ENCODE data around the gene PHACTR4. TPM values are rescaled to one million over a fixed set of nuclear protein-coding genes. Genes with fewer than 3 reads are reported as not detected.

The PHACTR4 gene
- total RNA-seq, 1 experiment from 2014 or later, result 52.9 TPM

- TF ChIP-seq, protein P1, sequence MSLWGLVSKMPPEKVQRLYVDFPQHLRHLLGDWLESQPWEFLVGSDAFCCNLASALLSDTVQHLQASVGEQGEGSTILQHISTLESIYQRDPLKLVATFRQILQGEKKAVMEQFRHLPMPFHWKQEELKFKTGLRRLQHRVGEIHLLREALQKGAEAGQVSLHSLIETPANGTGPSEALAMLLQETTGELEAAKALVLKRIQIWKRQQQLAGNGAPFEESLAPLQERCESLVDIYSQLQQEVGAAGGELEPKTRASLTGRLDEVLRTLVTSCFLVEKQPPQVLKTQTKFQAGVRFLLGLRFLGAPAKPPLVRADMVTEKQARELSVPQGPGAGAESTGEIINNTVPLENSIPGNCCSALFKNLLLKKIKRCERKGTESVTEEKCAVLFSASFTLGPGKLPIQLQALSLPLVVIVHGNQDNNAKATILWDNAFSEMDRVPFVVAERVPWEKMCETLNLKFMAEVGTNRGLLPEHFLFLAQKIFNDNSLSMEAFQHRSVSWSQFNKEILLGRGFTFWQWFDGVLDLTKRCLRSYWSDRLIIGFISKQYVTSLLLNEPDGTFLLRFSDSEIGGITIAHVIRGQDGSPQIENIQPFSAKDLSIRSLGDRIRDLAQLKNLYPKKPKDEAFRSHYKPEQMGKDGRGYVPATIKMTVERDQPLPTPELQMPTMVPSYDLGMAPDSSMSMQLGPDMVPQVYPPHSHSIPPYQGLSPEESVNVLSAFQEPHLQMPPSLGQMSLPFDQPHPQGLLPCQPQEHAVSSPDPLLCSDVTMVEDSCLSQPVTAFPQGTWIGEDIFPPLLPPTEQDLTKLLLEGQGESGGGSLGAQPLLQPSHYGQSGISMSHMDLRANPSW (CRISPR knock-in tag; conservative IDR thresholded peaks at IDR 0.05; ENCODE audit: low read depth), result no peak
- no peak for TF ChIP-seq E2F5 (CRISPR knock-in tag; IDR thresholded peaks at IDR 0.05)
Measured at GRCh38 chr1:28534671-28535070, 165.1 kb downstream of the PHACTR4 start (continued).

DNA sequence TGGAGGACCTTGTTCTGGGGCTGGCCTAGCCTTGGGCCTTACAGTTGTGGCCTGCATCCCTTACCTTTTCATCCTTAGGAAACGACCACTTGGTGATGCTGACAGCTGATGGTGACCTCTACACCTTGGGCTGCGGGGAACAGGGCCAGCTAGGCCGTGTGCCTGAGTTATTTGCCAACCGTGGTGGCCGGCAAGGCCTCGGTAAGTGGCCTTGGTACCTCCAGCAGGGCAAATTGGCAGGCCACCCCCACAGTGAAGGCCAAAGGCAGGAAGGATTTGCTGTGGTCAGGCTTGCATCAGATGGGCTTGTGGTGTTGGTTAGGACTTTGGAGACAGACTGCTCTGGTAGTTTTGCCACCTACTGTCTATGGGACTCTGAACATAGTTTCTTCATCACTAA, 165.6 kb downstream of the PHACTR4 start:
- ChIA-PET POLR2A (no interaction called here), CTCF (no interaction called here)
- Mint-ChIP-seq H3K4me3 (no peak overlapping the region), H3K27me3 (ENCODE audit: low read depth) (no peaks in the 10 kb centered on the region), H3K4me1 (no peaks in the 10 kb centered on the region), H3K27ac (no peak overlapping the region), H3K36me3 (peaks cover 55% of the 10 kb centered on the region), H3K9me3 (no peaks in the 10 kb centered on the region)
- TF ChIP-seq, protein P2, sequence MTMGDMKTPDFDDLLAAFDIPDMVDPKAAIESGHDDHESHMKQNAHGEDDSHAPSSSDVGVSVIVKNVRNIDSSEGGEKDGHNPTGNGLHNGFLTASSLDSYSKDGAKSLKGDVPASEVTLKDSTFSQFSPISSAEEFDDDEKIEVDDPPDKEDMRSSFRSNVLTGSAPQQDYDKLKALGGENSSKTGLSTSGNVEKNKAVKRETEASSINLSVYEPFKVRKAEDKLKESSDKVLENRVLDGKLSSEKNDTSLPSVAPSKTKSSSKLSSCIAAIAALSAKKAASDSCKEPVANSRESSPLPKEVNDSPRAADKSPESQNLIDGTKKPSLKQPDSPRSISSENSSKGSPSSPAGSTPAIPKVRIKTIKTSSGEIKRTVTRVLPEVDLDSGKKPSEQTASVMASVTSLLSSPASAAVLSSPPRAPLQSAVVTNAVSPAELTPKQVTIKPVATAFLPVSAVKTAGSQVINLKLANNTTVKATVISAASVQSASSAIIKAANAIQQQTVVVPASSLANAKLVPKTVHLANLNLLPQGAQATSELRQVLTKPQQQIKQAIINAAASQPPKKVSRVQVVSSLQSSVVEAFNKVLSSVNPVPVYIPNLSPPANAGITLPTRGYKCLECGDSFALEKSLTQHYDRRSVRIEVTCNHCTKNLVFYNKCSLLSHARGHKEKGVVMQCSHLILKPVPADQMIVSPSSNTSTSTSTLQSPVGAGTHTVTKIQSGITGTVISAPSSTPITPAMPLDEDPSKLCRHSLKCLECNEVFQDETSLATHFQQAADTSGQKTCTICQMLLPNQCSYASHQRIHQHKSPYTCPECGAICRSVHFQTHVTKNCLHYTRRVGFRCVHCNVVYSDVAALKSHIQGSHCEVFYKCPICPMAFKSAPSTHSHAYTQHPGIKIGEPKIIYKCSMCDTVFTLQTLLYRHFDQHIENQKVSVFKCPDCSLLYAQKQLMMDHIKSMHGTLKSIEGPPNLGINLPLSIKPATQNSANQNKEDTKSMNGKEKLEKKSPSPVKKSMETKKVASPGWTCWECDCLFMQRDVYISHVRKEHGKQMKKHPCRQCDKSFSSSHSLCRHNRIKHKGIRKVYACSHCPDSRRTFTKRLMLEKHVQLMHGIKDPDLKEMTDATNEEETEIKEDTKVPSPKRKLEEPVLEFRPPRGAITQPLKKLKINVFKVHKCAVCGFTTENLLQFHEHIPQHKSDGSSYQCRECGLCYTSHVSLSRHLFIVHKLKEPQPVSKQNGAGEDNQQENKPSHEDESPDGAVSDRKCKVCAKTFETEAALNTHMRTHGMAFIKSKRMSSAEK (CRISPR knock-in tag; IDR thresholded peaks at IDR 0.05; ENCODE audit: borderline replicate concordance), result no peak
- no peak for TF ChIP-seq FOXP1 (CRISPR knock-in tag; IDR thresholded peaks at IDR 0.05; ENCODE audit: borderline replicate concordance)
- no peak for TF ChIP-seq SMAD4 (CRISPR knock-in tag; IDR thresholded peaks at IDR 0.05)
- TF ChIP-seq, protein P1 (CRISPR knock-in tag; conservative IDR thresholded peaks at IDR 0.05; ENCODE audit: low read depth), result no peak
- TF ChIP-seq, protein P3, sequence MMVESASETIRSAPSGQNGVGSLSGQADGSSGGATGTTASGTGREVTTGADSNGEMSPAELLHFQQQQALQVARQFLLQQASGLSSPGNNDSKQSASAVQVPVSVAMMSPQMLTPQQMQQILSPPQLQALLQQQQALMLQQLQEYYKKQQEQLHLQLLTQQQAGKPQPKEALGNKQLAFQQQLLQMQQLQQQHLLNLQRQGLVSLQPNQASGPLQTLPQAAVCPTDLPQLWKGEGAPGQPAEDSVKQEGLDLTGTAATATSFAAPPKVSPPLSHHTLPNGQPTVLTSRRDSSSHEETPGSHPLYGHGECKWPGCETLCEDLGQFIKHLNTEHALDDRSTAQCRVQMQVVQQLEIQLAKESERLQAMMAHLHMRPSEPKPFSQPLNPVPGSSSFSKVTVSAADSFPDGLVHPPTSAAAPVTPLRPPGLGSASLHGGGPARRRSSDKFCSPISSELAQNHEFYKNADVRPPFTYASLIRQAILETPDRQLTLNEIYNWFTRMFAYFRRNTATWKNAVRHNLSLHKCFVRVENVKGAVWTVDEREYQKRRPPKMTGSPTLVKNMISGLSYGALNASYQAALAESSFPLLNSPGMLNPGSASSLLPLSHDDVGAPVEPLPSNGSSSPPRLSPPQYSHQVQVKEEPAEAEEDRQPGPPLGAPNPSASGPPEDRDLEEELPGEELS (CRISPR knock-in tag; IDR thresholded peaks at IDR 0.05), result no peak
- TF ChIP-seq FOXJ3 (CRISPR knock-in tag; IDR thresholded peaks at IDR 0.05; ENCODE audit: borderline replicate concordance), result no peak
- ATAC-seq (no peak), DNase-seq (ENCODE audit: low spot score) (no peak)

DNA sequence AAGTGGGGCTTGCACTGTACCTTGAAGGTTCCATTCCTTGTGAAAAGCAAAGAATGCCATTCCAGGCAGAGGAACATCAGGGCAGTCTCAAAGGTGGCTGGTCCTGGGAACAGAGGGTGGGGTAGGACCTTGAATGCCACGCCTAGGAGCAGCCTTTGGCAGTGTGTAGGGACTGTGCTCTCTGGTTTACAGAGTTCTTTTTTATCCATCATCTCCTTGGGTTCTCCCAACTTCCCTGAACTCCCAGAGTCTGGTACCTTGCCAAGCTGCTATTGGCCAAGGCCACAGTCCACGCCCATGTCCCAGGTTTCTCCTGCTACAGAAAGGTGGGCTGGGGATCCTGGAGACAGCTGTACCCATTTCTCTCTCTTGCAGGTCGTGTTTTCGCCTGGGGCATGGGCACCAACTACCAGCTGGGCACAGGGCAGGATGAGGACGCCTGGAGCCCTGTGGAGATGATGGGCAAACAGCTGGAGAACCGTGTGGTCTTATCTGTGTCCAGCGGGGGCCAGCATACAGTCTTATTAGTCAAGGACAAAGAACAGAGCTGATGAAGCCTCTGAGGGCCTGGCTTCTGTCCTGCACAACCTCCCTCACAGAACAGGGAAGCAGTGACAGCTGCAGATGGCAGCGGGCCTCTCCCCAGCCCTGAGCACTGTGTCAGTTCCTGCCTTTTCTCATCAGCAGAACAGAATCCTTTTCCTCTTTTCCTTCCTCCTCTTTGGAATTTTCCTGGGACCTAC, 168.1 kb downstream of the PHACTR4 start:
- no peaks in the 10 kb centered on the region for H3K9me3 Mint-ChIP-seq
- H3K36me3 Mint-ChIP-seq, result peaks cover 39% of the 10 kb centered on the region
- no peaks in the 10 kb centered on the region for H3K27me3 Mint-ChIP-seq (ENCODE audit: low read depth)
- no peak for ATAC-seq
- CTCF ChIA-PET, result no interaction called here
- no peak overlapping the region for H3K27ac Mint-ChIP-seq
- no peak for DNase-seq (ENCODE audit: low spot score)
- POLR2A ChIA-PET, result interaction anchor here (0.6 kb wide), 1 partner anchor 21 kb away, joined by 3 read pairs; no protein-coding TSS in a partner anchor
- H3K4me3 Mint-ChIP-seq, result no peak overlapping the region
- TF ChIP-seq ZNF263 (CRISPR knock-in tag; IDR thresholded peaks at IDR 0.05; ENCODE audit: low read depth) (no peak), RELA (CRISPR knock-in tag; IDR thresholded peaks at IDR 0.05; ENCODE audit: borderline replicate concordance) (no peak), RORB (CRISPR knock-in tag; IDR thresholded peaks at IDR 0.05) (no peak), NR3C1 (CRISPR knock-in tag; conservative IDR thresholded peaks at IDR 0.05; ENCODE audit: low read depth) (no peak), ETV6 (CRISPR knock-in tag; IDR thresholded peaks at IDR 0.05) (no peak), ZNF671 (CRISPR knock-in tag; IDR thresholded peaks at IDR 0.05) (no peak), ELF4 (CRISPR knock-in tag; IDR thresholded peaks at IDR 0.05; ENCODE audit: low read depth) (no peak), MYBL2 (CRISPR knock-in tag; IDR thresholded peaks at IDR 0.05) (no peak)
- TF ChIP-seq, protein P4, sequence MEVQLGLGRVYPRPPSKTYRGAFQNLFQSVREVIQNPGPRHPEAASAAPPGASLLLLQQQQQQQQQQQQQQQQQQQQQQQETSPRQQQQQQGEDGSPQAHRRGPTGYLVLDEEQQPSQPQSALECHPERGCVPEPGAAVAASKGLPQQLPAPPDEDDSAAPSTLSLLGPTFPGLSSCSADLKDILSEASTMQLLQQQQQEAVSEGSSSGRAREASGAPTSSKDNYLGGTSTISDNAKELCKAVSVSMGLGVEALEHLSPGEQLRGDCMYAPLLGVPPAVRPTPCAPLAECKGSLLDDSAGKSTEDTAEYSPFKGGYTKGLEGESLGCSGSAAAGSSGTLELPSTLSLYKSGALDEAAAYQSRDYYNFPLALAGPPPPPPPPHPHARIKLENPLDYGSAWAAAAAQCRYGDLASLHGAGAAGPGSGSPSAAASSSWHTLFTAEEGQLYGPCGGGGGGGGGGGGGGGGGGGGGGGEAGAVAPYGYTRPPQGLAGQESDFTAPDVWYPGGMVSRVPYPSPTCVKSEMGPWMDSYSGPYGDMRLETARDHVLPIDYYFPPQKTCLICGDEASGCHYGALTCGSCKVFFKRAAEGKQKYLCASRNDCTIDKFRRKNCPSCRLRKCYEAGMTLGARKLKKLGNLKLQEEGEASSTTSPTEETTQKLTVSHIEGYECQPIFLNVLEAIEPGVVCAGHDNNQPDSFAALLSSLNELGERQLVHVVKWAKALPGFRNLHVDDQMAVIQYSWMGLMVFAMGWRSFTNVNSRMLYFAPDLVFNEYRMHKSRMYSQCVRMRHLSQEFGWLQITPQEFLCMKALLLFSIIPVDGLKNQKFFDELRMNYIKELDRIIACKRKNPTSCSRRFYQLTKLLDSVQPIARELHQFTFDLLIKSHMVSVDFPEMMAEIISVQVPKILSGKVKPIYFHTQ (CRISPR knock-in tag; IDR thresholded peaks at IDR 0.05), result no peak
- H3K4me1 Mint-ChIP-seq, result no peaks in the 10 kb centered on the region
